HG03469 (cell line): ENCODE results near the gene ARMCX5.

Source experiments
- ATAC-seq: cut with Tn5 transposase; IDR thresholded peaks from one replicate; pipeline ENCODE4 v1.9.1; 2021; ENCODE audit warnings: mild to moderate bottlenecking, moderate library complexity, moderate number of reproducible peaks; ENCODE audit not compliant: unreplicated experiment

Gene ARMCX5

GRCh38 chrX:102599084-102599950, at the start of gene ARMCX5:
ARMCX5 (plus strand) TSS chrX:102599515; CDS start chrX:102602142, 2,627 bp downstream.
- peak; percentile 80 for ATAC-seq

GRCh38 chrX:102558607-102559006, 40.7 kb upstream of the ARMCX5 start:
- no peak for ATAC-seq

- ATAC-seq: no peak
Measured at GRCh38 chrX:102560423-102561068, 38.8 kb upstream of the ARMCX5 start.

GRCh38 chrX:102580891-102581290, 18.4 kb upstream of the ARMCX5 start:
- ATAC-seq: no peak

- ATAC-seq: no peak
Measured at GRCh38 chrX:102593367-102593766, 5.9 kb upstream of the ARMCX5 start.

- ATAC-seq: peak; percentile 1
Measured at GRCh38 chrX:102599951-102600579, 750 bp downstream of the ARMCX5 start.

- no peak for ATAC-seq
Measured at GRCh38 chrX:102604327-102604726, 5.0 kb downstream of the ARMCX5 start.

GRCh38 chrX:102606115-102606514, 6.8 kb downstream of the ARMCX5 start:
- ATAC-seq: no peak

GRCh38 chrX:102610905-102611304, 11.6 kb downstream of the ARMCX5 start:
- ATAC-seq: no peak

- ATAC-seq: no peak
Measured at GRCh38 chrX:102624105-102624504, 24.8 kb downstream of the ARMCX5 start.

GRCh38 chrX:102627640-102628039, 28.3 kb downstream of the ARMCX5 start:
- ATAC-seq: peak; percentile 46

GRCh38 chrX:102637561-102637960, 38.2 kb downstream of the ARMCX5 start:
- ATAC-seq: no peak

GRCh38 chrX:102650903-102651241, 51.6 kb downstream of the ARMCX5 start:
- no peak for ATAC-seq

- no peak for ATAC-seq
Measured at GRCh38 chrX:102651242-102652011, 52.1 kb downstream of the ARMCX5 start, which contains the start of gene GPRASP1. GPRASP1 (plus strand) TSS chrX:102651483; CDS start chrX:102653914, 2,431 bp downstream.

- ATAC-seq: peak; percentile 80
Measured at GRCh38 chrX:102652031-102652688, 52.8 kb downstream of the ARMCX5 start.
